Activated CD8-positive, alpha-beta memory T cell treated with anti-CD3 and anti-CD28 coated beads, Interleukin-2, amount 50 U/mL, for 1 hour (primary cell): ENCODE results near the gene PRELID1.
"Not testable (repeated sequence)": the region's sequence is repeated elsewhere in the genome, so short reads cannot be mapped to it uniquely, and the experiment has no call there.

ENCODE experiments used
- DNase-seq: peaks from one replicate; pipeline ENCODE4 v3.0.0-alpha.2; 2020; ENCODE audit errors: extremely low read depth

The PRELID1 gene

GRCh38 chr5:177299697-177300096, 3.9 kb upstream of the PRELID1 start:
- DNase-seq, result no peak

DNA sequence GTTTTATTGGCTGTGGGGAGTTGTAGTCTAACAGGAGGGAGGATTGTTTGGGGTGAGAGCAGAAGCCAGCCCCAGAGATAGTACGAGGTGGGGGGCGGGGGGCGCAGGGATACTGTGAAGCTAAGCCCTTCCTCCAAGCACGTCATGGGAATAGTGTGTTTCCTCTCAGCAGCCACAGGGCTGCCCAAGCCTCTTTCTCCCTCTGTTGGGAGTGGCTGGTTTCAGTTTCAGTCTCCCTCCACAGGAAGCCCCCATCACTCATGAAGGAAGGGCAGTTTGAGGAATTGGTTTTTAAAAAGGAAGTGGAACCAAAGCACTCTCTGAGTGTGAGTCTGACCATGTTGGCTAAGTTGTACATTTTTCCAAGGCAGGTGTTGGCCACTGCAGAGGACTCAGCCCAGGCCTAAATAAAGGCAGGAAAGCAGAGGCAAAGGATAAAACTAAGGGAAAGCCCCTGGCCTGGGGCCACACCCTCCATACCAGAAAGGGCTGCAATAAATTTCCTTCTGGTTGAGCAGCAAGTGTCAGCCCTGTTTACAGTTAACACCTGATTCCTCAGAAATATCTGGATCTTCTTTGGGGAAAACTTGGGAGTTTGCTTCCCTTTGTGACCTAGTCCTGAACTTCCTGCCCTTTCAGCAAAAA, 3.2 kb upstream of the PRELID1 start:
- peak; percentile 42 for DNase-seq

DNA sequence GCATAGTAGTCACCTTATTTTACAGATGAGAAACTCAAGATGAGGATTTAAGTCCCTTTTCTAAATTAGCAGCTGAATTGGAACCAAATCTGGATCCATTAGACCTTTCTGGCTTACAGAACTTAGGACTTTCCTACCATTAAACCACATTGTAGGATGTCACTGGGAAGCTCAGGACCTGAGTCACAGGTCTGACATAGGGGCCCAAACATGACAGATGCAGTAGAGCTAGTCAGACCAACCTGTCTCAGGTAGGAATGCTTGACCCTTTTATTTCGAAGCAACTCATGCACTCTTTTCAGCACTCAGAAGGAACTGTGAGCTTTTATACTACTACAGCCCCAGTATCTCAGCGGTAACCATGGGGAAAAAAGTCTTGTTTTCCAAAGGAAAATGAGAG, 2.6 kb upstream of the PRELID1 start:
- DNase-seq, result no peak

GRCh38 chr5:177301503-177302165, 2.0 kb upstream of the PRELID1 start:
- DNase-seq, result no peak

- no peak for DNase-seq
These were observed 1.1 kb upstream of the PRELID1 start for GRCh38 chr5:177302354-177303110.

GRCh38 chr5:177303925-177304391, 359 bp downstream of the PRELID1 start:
- DNase-seq, result no peak

- DNase-seq, result no peak
These were observed 957 bp downstream of the PRELID1 start for GRCh38 chr5:177304392-177305119.

GRCh38 chr5:177306103-177306640, 2.6 kb downstream of the PRELID1 start:
- DNase-seq, result not testable (repeated sequence)

- DNase-seq, result no peak
These were observed 3.3 kb downstream of the PRELID1 start for GRCh38 chr5:177306674-177307543.

DNA sequence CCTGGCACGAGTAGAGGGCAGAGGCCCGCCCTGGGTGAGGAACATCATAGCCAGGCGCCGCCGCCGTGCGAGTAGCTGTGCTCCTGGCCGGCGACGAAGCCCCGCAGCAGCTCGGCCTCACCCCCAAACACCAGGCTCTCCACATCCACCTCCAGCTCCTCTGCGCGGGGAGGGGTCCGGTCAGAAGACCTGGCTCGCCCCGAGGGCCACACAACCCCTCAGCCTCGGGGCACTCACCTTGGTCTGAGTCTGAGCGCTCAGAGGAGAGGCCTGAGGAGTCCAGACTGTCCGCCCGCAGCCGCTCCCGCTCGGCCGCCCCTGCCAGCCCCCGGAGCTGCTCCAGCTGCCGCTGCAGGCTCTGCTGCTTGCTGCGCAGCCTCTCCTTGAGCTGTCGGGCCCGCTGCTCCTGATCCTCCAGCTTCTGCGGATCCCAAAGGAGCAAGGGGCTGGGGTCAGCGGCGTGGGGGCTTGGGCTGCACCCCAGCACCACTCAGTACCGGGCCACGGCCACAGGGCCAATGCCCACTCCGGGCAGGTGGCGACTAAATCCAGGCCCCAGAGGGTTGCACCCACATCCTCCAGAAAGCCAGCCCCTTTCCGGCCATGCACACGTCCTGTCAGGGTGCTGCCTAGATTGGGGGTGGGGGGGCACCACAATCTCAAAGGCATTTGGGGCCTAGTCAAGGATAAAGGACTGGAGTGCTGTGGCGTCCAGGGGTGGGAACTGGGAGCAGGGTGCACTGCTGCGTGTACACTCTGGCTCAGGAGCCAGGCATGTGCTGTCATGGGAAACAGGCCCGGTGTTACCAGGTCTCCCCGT, 4.2 kb downstream of the PRELID1 start:
- no peak for DNase-seq

GRCh38 chr5:177308740-177309139, 5.1 kb downstream of the PRELID1 start:
- no peak for DNase-seq

GRCh38 chr5:177309351-177310191, 6.0 kb downstream of the PRELID1 start:
- no peak for DNase-seq

- DNase-seq, result no peak
These were observed 6.7 kb downstream of the PRELID1 start for GRCh38 chr5:177310332-177310731.

DNA sequence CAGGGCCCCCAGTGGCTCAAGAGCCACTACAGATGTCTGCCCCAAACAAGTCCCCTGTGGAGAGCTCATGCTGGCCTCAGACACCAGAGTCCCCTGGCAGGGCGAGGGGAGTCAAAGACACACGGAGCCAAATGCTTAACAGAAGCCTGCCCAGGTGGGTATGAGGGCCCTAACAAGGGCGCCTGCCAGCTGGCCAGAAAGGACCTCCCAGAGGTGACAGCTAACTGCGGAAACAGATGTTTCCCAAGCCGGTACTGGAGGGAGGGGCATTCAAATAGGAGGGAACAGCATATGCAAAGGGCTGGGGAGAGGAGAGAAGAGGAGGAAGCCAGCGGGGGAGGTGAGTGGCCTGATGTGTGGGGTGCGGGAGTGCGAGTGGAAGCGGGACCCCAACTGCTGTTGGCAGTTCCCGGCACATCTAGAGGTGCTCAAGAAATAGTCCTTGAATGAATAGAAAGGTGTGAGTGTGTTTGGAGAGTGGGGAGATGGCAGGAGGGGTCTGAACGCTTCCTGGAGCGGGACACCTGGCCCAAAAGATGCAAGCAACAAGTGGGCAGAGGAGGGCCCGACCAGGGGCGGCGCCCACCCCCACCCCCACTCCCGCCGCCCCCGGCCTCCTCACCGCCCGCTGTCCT, 7.3 kb downstream of the PRELID1 start:
- DNase-seq, result no peak

DNA sequence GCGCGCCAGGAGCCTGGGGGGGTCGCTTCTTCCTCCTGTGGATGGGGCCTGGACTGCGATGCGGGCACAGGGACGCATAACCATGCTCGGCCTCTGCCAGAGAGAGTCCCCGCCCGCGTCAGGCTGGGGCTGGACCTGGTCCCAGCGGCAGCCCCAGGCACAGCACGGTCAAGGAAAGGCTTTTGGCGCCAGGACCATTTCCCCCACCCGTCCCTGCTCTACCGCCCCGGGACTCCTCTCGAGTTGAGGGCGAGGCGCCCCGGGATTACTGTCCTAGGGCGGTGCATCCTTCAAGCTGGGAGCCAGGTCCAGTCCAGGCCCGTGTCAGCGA, 7.8 kb downstream of the PRELID1 start:
- DNase-seq, result no peak

DNA sequence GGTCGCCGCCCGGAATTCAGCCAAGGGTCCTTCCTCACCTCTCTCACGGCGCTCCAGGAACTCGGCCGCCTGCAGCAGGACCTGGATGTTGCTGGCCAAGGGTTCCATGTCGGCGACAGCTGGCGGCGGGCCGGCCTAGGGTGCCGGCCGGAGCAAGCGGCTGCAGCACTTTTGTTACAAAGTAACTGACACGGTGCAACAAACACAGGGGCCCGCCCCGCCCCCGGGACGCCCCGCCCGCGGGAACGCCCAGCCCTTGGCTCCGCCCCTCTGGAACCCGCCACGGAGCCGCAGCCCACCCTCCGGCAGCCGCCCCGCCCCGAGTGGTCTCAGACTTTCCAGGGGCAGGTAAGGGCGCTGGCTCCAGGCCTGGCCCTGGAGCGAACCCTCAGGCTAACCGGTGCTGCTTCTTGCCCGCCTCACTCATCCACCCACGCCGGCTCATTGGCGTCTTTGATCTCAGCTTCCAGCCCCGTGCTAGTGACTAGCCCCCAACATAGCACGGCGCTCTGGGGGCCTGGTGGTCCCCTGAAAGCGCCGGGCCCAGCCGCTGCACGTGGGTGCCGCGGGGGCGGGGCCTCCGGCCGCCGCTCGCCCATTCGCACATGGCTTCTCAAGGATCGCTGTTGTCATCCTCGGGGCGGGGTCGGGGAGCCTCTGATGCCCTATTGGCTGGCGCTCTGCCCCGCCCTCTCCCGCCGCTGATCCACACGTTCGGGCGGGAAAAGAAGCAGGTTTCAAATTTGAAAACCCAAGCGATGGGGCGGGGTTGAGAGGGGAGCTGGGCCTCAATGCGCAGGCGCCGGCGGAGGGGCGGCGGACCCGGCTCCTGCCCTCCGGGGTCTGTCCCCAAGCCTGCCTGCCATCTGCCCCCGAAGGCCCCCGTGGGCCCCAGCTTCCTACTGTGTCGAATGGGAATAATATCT, 8.4 kb downstream of the PRELID1 start, which contains the start of gene MXD3:
Gene MXD3 (minus strand): TSS at position 176 of the 926 bp plus-strand sequence. CDS start 68 bp downstream, at position 108.
- peak; percentile 91 for DNase-seq

DNA sequence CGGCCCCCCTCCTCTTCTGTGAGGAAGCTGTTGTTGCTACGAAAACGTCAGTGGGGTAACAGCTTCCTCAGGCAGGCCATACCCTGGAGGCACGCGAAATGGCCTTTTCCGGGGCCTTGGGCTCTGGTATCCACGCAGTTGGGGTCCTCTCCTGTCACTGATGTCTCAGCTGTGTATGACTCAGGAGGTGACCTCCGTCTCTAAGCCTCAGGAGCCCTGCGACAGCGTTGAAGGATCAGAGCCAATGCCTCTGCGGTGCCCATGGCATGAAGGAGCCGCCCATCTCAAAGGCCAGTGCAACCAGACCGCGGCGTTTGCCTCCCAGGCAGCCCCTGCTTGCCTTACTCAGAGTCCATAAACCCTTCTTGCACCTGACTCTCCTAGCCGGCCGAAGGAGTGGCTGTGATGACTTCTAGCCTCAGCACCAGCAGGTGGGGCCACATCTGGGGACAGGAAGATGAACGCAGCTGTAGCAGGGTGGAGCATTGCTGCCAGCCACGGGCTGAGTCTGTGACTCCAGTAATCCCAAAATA, 9.1 kb downstream of the PRELID1 start:
- no peak for DNase-seq
